NCI-H1694 treated with DMSO at 0.1 percent for 48 hours (cell line): Measurements from ENCODE around the gene SFXN5.

Experiments used
- DNase-seq: peaks from one replicate; lab custom pipeline; 2025; lab: John Stamatoyannopoulos, UW

The SFXN5 gene

DNA sequence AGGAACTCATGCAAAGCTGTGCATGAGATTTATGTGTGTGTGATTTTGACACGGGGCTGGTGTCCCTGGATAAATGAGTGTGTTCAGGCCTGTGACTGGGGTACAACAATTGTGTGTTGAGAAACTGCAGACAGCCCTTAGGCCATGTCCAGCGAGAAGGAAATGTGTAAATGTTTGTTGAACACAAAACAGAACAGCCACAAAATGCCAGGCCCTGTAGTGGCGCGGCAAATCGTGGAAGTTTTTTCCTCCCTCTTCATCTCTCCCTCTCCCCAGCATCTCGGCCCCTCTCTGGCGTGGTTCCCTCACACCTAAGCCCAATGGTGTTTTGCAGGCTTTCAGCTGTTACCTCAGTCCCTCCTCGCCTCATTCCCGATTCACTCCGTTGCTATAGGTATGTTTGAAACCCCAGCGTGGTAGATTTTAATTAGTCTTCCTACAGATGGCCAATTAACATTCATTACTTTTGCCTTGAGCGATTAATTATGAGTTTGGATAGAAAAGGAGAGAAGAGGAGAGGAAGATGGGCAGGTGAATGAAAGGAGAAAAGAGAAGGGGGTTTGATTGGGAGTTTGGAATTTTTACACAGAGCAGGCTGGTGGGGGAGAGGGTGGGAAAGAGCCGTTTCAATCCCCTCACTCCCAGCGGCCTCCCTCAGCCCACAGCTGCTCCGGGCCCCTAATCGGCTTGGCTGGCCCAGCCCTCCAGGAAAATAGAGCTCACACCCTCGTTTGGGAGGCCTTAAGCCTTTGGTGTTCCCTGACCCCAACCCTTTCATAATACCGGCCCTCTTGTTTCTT, 173.5 kb downstream of the SFXN5 start:
- DNase-seq: peak; percentile 11

- DNase-seq: no peak
Measured at GRCh38 chr2:72896446-72896845, 175.1 kb downstream of the SFXN5 start.

DNA sequence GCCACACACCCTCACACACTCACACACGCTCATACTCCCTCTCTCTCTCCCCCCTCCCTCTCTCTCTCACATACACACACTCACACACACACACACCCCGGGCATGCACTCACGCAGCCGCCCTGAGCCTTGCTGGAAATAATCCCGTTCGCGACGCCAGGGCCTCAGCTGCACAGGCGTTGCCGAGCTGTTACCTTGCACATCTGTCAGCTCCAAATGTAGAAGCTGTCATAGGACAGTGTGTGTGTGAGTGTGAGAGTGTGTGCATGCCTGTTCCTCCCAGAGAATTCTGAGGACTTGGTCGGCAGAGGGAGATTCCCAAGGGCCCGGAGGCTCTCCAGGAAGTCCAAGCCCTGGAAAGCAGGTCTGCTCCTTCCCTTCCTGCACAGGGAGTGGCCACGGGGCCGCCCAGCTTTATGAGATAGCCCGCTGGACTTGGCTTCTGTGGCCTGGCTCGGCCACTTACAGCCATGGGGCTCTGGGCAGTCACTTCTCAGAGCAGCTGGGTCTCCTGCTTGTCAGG, 175.7 kb downstream of the SFXN5 start:
- DNase-seq: peak; percentile 92

GRCh38 chr2:72895154-72895553, 176.4 kb downstream of the SFXN5 start:
- DNase-seq: no peak

- DNase-seq: no peak
Measured at GRCh38 chr2:72894514-72894913, 177.0 kb downstream of the SFXN5 start.

DNA sequence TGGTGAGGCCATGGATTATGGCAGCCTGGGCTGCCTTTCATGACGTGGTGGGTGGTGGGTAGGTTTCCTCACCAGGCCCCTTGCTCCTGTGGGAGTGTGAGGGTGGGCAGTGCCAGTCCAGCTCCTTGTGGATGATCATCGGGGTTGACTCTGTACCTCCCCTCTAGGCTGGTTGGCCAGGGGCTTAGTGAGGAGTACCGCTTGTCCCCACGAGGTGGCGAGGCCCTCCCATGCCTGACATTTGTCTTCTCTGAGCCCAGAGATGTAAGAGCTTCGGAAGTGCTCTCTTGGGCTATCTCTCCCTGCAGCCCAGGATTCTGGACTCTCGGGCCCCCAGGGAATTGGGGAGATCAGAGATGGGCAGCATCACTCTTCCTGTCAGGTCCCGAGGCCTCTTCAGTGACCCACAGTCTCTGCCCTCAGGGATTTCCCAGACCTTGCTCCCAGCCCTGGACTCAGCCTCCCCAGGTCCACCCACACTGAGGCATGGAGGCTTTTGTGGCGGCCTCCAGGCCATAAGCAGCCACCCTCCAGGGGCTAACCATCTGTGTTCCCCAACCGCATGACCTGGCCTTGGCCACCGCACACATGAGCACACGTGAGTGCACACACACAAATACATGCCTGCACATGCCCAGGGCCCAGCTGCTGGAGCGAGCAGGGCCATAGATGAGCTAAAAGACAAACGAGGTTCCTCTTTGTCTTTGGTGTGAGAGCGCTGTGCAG, 177.8 kb downstream of the SFXN5 start:
- DNase-seq: peak; percentile 82

- DNase-seq: peak; percentile 63
Measured at GRCh38 chr2:72892506-72893173, 178.9 kb downstream of the SFXN5 start.
